Naive B cell (primary cell): ENCODE results near the gene PXT1. TPM values are rescaled to one million over a fixed set of nuclear protein-coding genes. Genes with fewer than 3 reads are reported as not detected.

ENCODE experiments used
- ATAC-seq, 2 donors: fragments of 150-1000 bp; cut with Tn5 transposase; 2 replicates each; pipeline ENCODE4 v1.10.0; 2021; ENCODE audit warnings: low read depth in 2 of 2, mild to moderate bottlenecking in 2 of 2, moderate library complexity in 2 of 2
- DNase-seq: peaks from one replicate; pipeline ENCODE4 v3.0.0; 2022
- H3K27ac Mint-ChIP-seq, 6 donors: one replicate each; pipeline ENCODE4 v1.8.0; 2020 to 2022; ENCODE audit warnings: mild to moderate bottlenecking in 6 of 6, mixed read lengths in 6 of 6, moderate library complexity in 5 of 6, inconsistent platforms in 2 of 6
- H3K27me3 Mint-ChIP-seq, 3 donors: one replicate each; pipeline ENCODE4 v1.8.0; 2021 to 2022; ENCODE audit warnings: mixed read lengths in 3 of 3, mild to moderate bottlenecking in 1 of 3
- H3K36me3 Mint-ChIP-seq, 2 donors: one replicate each; pipeline ENCODE4 v1.8.0; 2020 to 2022; ENCODE audit warnings: mixed read lengths in 2 of 2, inconsistent platforms in 1 of 2, mild to moderate bottlenecking in 1 of 2
- H3K4me1 Mint-ChIP-seq, 3 donors: one replicate each; pipeline ENCODE4 v1.8.0; 2020 to 2022; ENCODE audit warnings: mixed read lengths in 3 of 3, inconsistent platforms in 1 of 3, mild to moderate bottlenecking in 1 of 3, moderate library complexity in 1 of 3
- H3K4me3 Mint-ChIP-seq, 8 donors: one replicate each; pipeline ENCODE4 v1.8.0; 2020 to 2022; ENCODE audit warnings: mild to moderate bottlenecking in 8 of 8, mixed read lengths in 8 of 8, moderate library complexity in 8 of 8, inconsistent platforms in 2 of 8
- H3K9me3 Mint-ChIP-seq, 7 donors: one replicate each; pipeline ENCODE4 v1.8.0; 2020 to 2022; ENCODE audit warnings: mixed read lengths in 7 of 7, mild to moderate bottlenecking in 5 of 7, inconsistent platforms in 2 of 7, moderate library complexity in 1 of 7
- polyA plus RNA-seq, 6 donors: library from polyadenylated mRNA; unstranded; fragments of 300-500 nt; fragmentation: Illumina TruSeq; gene quantifications; one replicate each; pipeline ENCODE4 v1.2.3, GENCODE V29; 2021; ENCODE audit warnings: low read depth in 6 of 6

The PXT1 gene
- polyA plus RNA-seq, 6 donors from 2014 or later, result not detected

DNA sequence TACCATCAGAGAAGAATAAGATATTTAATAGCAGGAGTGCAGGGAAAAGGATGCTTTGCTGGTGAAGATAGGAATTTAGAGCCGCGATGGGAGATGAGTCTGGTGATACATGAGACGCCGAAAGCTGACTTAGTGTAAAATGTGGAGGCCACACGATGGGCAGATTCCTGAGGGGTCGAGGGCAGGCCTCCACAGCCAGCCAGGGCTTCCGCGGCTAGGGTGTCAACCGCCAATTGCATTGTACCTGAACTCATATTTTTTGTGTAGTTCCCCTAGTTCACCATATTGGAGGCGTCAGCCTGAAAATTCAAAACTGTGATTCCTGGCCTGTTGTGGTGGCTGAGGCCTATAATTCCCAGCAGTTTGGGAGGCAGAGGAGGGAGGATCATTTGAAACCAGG lies 63.7 kb downstream of the PXT1 start:
- Mint-ChIP-seq H3K27ac (peak overlapping the region in 1 of 6 donors; percentile 59), H3K4me1 (peaks cover 0 to 2% (median 0%) of the 10 kb centered on the region in 3 donors), H3K36me3 (no peaks in the 10 kb centered on the region), H3K9me3 (peaks cover 0 to 2% (median 0%) of the 10 kb centered on the region in 7 donors), H3K4me3 (no peak overlapping the region), H3K27me3 (no peaks in the 10 kb centered on the region)
- DNase-seq, result no peak
- ATAC-seq, result no peak

DNA sequence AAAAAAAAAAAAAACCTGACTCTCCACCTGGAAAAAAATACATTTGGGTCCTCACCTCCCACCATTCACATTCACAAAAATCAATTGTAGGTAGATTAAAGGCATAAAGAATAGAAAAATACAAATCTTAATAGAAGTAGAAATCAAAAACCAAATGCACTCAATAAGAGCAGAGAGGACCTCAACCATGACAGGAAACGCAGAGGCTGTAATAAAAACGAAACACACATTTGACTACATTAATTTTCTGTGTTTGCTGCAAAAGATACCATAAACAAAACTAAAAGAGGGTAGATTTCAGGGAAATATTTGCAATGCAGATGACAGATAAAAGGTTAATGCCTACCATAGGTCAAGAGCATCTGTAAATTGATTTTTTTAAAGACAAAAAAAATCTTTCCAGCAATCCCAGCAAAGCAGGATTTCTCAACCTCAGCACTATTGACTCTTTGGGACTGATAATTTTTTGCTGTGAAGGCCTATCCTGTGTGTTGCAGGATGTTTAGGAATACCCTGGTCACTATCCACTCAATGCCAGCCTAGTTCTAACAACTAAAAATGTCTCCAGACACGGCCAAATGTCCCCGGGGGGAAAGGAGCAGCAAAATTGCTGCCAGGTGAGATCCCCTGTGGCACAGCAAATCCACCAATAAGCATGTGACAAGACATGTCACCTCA lies 64.3 kb downstream of the PXT1 start:
- H3K4me3 Mint-ChIP-seq, result no peak overlapping the region
- H3K27ac Mint-ChIP-seq, result peak overlapping the region in 1 of 6 donors; percentile 59

DNA sequence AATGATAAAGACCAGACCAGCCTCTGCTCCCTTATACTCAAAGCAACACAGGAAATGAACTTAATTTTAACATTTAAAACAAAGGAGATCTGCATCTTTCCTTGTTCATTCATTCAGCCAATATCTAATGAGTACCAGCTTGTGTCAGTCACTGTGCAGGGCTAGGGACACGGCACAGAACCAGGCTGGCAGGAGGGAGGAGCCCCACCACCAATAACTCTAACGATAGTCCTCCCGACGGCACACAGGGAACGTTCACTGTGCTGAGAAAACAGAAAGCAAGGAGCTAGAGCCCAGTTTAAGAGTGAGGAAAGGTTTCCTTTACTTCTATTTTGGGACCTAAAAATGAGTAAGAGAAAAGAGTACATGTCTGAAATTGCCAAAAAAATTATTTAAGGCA lies 65.1 kb downstream of the PXT1 start:
- Mint-ChIP-seq H3K4me1 (no peaks in the 10 kb centered on the region), H3K36me3 (no peaks in the 10 kb centered on the region), H3K27me3 (peaks cover 0 to 6% (median 5%) of the 10 kb centered on the region in 3 donors), H3K4me3 (no peak overlapping the region), H3K27ac (no peak overlapping the region), H3K9me3 (peaks cover 0 to 2% (median 0%) of the 10 kb centered on the region in 7 donors)
- no peak for DNase-seq
- ATAC-seq, result no peak

More for the DNA sequence above, 64.3 kb downstream of the PXT1 start:
- DNase-seq, result no peak
- Mint-ChIP-seq H3K36me3 (no peaks in the 10 kb centered on the region), H3K4me1 (peaks cover 0 to 2% (median 0%) of the 10 kb centered on the region in 3 donors), H3K27me3 (no peaks in the 10 kb centered on the region), H3K9me3 (peaks cover 0 to 2% (median 0%) of the 10 kb centered on the region in 7 donors)
- ATAC-seq, result no peak

DNA sequence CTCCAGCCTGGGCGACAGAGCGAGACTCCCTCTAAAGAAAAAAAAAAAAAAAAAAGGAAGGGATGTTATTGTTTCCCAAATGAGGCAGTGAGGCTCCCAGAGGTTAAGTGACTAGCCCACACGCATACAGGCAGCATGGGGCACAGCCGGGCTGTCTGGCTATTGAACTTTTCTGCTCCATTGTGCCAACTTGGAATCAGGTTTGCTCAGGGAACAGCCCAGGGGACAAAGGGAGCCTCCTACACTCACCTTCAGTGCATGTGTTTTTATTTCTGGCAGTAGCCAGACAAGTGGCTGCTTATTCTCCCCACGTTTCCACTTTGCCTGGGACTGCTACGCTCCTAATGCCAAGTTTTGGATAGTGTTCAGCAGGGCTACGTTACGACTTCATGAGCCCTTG lies 65.9 kb downstream of the PXT1 start:
- Mint-ChIP-seq H3K27ac (peak overlapping the region in 1 of 6 donors; percentile 39), H3K27me3 (peaks cover 0 to 15% (median 13%) of the 10 kb centered on the region in 3 donors), H3K36me3 (no peaks in the 10 kb centered on the region), H3K9me3 (peaks cover 0 to 2% (median 0%) of the 10 kb centered on the region in 7 donors), H3K4me1 (no peaks in the 10 kb centered on the region), H3K4me3 (no peak overlapping the region)
- DNase-seq (no peak), ATAC-seq (no peak)

DNA sequence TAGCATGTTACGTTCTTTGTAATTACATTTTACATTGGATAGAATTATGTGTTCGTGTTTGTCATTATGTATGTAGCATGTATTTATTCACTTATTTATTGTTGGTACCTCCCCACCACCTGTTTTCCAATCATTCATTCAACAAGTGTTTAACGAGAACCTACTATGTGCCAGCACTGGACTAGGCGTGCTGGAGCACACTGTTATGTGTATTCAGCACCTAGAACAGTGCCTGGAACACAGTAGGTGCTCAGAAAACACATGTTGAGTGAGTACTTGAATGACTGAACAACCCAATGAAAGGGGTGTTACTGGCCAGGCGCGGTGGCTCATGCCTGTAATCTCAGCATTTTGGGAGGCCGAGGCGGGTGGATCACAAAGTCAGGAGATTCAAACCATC lies 66.5 kb downstream of the PXT1 start:
- no peak for ATAC-seq
- peak overlapping the region in 2 of 6 donors; percentile 14 to 38 for H3K27ac Mint-ChIP-seq

DNA sequence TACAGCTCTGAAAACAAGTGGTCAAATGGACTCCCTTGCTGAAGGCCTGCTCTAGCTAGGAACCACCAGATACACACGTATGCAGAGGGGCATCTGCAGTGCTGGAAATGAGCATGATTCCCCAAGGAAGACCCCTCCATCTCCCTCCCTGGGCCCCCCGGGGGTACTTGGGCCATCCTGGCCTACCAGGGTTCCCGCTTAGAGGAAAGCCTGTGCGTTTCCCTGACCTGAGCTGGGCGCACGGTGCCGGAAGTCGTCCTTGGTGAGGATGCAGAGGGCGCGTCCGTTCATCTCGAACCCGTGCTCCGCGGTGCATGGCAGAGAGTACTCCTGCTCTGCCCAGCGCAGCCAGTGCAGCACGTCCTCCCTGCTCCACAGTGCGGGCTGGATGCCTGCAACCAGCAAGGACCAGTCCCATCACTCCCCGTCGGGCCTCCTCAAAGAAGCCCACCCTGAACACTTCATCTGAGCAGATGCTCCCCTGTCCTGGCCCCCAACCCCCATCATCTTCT lies 67.0 kb downstream of the PXT1 start:
- ATAC-seq, result no peak
- no peak for DNase-seq
- Mint-ChIP-seq H3K4me1 (no peaks in the 10 kb centered on the region), H3K27me3 (peaks cover 0 to 17% (median 15%) of the 10 kb centered on the region in 3 donors), H3K27ac (no peak overlapping the region), H3K9me3 (peaks cover 0 to 2% (median 0%) of the 10 kb centered on the region in 7 donors), H3K36me3 (no peaks in the 10 kb centered on the region), H3K4me3 (no peak overlapping the region)

More for the DNA sequence above, 66.5 kb downstream of the PXT1 start:
- peaks cover 0 to 2% (median 0%) of the 10 kb centered on the region in 7 donors for H3K9me3 Mint-ChIP-seq
- no peak for DNase-seq
- H3K27me3 Mint-ChIP-seq, result peaks cover 0 to 17% (median 15%) of the 10 kb centered on the region in 3 donors
- H3K4me3 Mint-ChIP-seq, result no peak overlapping the region
- H3K36me3 Mint-ChIP-seq, result no peaks in the 10 kb centered on the region
- no peaks in the 10 kb centered on the region for H3K4me1 Mint-ChIP-seq

DNA sequence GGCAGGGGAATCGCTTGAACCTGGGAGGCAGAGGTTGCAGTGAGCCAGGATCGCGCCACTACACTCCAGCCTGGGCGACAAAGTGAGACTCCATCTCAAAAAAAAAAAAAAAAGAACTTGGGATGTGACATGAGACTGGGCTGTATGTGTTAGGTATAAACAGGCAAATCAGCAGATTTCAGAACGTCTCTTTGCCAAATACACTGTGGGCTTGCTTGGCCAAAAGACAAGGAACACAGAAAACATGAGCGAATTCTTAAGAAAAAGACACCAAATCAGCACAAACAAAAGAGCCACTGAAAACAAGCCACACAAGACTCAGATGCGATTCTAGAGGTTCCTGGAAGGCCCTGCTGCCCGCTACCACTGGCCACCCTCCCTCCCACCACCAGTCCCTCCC lies 67.7 kb downstream of the PXT1 start:
- Mint-ChIP-seq H3K36me3 (no peaks in the 10 kb centered on the region), H3K27ac (no peak overlapping the region)

DNA sequence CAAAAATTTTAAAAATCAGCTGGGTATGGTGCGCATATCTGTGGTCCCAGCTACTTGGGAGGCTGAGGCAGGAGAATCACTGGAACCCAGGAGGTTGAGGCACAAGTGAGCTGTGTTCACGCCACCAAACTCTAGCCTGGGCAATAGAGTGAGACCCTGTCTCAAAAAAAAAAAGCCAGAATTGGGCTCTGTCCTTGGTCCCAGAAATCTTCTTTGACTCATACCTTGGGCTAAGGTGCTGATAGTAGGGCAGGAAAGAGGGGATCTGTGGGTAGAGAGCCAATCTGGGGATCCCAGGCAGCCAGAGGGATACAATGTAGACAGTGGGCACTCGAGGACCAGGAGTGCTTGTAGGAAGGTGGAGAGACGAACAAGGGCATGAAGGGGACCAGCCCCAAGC lies 68.5 kb downstream of the PXT1 start:
- Mint-ChIP-seq H3K4me3 (no peak overlapping the region), H3K9me3 (peaks cover 0 to 2% (median 0%) of the 10 kb centered on the region in 7 donors), H3K27ac (no peak overlapping the region), H3K4me1 (no peaks in the 10 kb centered on the region), H3K27me3 (peaks cover 0 to 17% (median 15%) of the 10 kb centered on the region in 3 donors), H3K36me3 (no peaks in the 10 kb centered on the region)
- no peak for ATAC-seq
- DNase-seq, result no peak

More for the DNA sequence above, 67.7 kb downstream of the PXT1 start:
- Mint-ChIP-seq H3K27me3 (peaks cover 0 to 17% (median 15%) of the 10 kb centered on the region in 3 donors), H3K9me3 (peaks cover 0 to 2% (median 0%) of the 10 kb centered on the region in 7 donors), H3K4me1 (no peaks in the 10 kb centered on the region), H3K4me3 (no peak overlapping the region)
- ATAC-seq (no peak), DNase-seq (no peak)

DNA sequence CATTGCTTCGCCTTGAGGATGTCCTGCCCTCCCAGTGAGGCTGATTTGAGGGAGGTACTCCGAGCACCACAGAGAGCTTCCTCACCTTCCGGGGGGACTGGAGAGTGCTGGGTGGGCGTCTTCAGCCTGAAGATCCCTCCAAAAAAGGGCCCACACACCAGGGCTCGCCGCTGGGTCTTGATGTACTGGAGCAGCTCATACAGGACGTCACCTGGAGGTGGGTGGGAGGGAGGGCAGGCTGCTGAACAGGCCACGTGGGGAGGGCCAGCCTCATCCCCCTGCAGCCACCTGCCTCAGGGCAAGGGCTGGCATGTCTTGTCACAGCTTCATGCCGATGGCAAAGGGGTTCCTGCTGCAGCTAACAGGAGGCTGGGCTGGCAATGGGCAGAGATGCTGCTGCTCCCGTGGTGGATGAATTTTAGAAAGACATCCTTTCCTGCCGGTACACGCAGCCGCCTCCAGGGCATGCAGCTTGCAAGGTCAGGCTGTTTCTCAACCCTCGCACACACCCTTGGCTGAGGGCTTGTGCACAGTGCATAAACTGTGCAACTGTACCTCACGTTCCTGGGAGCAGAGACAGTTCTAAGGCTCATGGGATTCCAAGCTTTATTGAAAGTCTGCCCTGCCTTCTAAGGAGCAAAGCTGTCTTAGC lies 69.2 kb downstream of the PXT1 start:
- DNase-seq, result no peak
- Mint-ChIP-seq H3K9me3 (no peaks in the 10 kb centered on the region), H3K36me3 (no peaks in the 10 kb centered on the region), H3K4me1 (no peaks in the 10 kb centered on the region), H3K27me3 (peaks cover 0 to 17% (median 15%) of the 10 kb centered on the region in 3 donors), H3K27ac (no peak overlapping the region), H3K4me3 (no peak overlapping the region)
- ATAC-seq, result no peak

DNA sequence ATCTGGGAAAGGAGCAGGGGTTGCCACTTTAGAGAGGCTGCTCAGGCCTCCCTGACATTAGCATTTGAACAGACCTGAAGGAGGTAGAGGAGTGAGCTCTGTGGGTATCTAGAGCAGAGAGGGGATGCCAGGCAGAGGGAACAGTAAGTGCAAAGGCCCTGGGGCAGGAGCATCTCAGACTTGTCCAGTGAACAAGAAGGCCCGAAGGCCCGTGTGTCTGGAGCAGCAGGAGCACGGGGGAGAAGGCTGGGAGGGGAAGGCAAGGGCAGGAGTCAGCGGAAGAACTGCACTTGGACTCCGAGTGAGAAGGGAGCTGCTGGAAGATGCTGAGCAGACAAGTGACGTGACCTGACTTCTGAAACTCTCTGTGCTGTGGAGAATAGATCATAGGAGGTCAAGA lies 70.6 kb downstream of the PXT1 start:
- H3K36me3 Mint-ChIP-seq, result no peaks in the 10 kb centered on the region
- H3K4me3 Mint-ChIP-seq, result no peak overlapping the region
- no peaks in the 10 kb centered on the region for H3K9me3 Mint-ChIP-seq
- ATAC-seq (no peak), DNase-seq (no peak)
- peaks cover 0 to 17% (median 15%) of the 10 kb centered on the region in 3 donors for H3K27me3 Mint-ChIP-seq
- H3K4me1 Mint-ChIP-seq, result no peaks in the 10 kb centered on the region
- no peak overlapping the region for H3K27ac Mint-ChIP-seq

DNA sequence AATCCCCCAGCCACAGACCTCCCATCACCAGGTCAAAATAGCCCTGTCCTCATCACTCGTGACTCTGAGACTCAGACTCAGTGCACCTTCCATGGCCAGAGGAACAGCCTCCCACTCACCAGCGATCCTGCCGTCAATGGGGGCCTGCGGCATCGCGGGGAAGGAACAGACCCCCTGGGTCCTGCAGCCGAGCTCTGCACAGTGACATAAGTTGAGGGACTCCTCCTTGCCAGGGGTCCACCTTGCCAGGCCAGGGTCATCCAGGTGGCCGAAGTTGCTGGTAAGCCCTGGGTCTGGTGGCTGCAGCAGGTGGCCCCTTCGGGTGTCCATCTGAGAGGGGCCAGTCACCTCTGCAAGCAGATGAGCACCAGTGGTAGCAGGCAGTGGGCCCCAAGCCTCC lies 71.4 kb downstream of the PXT1 start:
- peaks cover 0 to 17% (median 15%) of the 10 kb centered on the region in 3 donors for H3K27me3 Mint-ChIP-seq

DNA sequence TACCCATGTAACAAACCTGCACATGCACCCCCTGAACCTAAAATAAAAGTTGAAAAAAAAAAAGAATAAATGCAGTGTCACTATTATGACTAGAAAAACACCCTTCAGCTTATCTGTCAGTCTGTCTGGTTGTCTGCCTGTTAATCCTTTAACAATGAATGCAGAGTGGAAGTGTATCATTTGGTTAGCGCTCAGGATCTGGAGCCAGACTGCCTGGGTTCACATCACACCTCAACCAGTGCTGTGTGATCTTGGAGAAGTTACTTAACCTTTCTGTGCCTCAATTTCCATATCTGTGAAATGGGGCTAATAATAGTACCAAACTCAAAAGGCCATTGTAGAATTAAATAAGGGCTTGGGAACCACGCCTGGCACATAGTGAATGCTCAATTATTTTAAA lies 72.0 kb downstream of the PXT1 start:
- no peak overlapping the region for H3K4me3 Mint-ChIP-seq
- no peaks in the 10 kb centered on the region for H3K9me3 Mint-ChIP-seq
- DNase-seq, result no peak
- ATAC-seq, result no peak
- peaks cover 0 to 5% (median 4%) of the 10 kb centered on the region in 3 donors for H3K4me1 Mint-ChIP-seq
- H3K36me3 Mint-ChIP-seq, result no peaks in the 10 kb centered on the region
- peak overlapping the region in 1 of 6 donors; percentile 3 for H3K27ac Mint-ChIP-seq
- H3K27me3 Mint-ChIP-seq, result peaks cover 0 to 17% (median 15%) of the 10 kb centered on the region in 3 donors

More for the DNA sequence above, 71.4 kb downstream of the PXT1 start:
- Mint-ChIP-seq H3K36me3 (no peaks in the 10 kb centered on the region), H3K4me3 (no peak overlapping the region), H3K9me3 (no peaks in the 10 kb centered on the region), H3K27ac (no peak overlapping the region), H3K4me1 (peaks cover 0 to 5% (median 4%) of the 10 kb centered on the region in 3 donors)
- ATAC-seq (no peak), DNase-seq (no peak)

DNA sequence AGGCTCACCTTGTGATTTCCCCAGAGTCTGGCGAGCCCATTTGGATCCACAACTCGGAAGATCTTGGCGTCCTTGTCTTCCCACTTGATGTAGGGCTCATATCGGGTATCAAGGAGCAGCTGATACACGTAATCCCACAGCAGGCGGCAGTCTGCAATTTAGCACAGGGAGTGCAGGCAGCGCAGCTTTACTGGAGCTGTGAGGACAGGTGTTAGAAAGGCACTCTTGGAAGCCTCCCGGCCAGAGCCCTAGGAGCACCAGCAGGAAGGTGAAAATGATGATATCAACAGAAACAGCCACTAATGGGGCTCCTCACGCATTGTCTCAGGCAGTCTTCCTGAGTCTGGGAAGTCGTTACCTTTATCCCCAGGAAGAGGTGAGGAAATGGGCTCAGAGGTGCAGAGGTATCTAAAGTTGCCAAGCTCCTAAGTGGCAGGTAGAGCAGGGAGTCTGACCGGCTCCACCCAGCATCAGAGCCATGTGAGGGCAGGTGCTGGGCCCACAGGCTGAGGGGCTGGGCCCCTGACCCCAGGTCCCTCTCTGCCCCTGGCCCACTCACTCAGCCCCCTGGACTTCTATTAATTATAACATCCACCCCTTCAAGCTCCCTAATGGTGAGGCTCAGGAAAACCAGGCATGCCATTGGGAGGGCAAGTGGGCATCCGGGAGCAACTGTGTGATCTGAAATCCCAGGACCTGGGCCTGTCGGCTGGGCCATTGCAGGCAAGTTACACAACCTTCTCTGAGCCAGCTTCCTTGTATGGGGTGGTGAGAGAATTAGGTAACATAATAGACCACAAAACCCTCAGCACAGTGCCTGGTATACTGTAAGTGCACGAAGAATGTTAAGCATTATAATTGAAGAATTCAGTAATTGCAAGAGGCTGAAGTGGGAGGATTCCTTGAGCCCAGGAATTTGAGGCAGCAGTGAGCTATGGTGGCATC lies 73.5 kb downstream of the PXT1 start:
- H3K27ac Mint-ChIP-seq, result peak overlapping the region in 2 of 6 donors; percentile 43 to 80
- no peak for ATAC-seq
- H3K4me1 Mint-ChIP-seq, result peaks cover 11 to 12% (median 11%) of the 10 kb centered on the region in 3 donors

More for the DNA sequence above, 73.5 kb downstream of the PXT1 start:
- peaks cover 0 to 17% (median 15%) of the 10 kb centered on the region in 3 donors for H3K27me3 Mint-ChIP-seq
- no peaks in the 10 kb centered on the region for H3K36me3 Mint-ChIP-seq
- H3K9me3 Mint-ChIP-seq, result no peaks in the 10 kb centered on the region
- DNase-seq, result no peak
- H3K4me3 Mint-ChIP-seq, result peak overlapping the region in 1 of 8 donors; percentile 66
